Measurements from ENCODE around the gene ALOX5.
"Not testable (repeated sequence)": the region's sequence is repeated elsewhere in the genome, so short reads cannot be mapped to it uniquely, and the experiment has no call there.

ALOX5 gene

DNA sequence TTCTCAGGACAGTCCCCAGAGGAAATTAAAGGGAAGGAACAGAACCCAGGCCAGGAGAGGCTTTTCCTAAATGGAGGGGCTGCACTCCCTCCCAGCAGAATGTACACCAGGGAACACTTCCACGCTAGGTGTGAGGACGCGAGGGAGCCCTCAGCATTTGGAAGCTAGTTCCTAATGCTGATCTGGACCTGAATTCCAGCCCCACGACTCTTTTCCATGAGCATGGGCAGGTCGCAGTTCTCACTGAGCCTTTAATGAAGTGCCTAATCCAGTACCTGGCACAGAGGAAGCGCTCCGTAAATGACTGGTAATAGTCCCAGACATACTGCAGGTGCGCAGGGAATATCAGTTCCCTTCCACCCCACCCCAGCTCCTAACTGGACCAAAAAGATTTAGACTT is 1.1 kb downstream of the ALOX5 start:
- no peak for DNase-seq

DNA sequence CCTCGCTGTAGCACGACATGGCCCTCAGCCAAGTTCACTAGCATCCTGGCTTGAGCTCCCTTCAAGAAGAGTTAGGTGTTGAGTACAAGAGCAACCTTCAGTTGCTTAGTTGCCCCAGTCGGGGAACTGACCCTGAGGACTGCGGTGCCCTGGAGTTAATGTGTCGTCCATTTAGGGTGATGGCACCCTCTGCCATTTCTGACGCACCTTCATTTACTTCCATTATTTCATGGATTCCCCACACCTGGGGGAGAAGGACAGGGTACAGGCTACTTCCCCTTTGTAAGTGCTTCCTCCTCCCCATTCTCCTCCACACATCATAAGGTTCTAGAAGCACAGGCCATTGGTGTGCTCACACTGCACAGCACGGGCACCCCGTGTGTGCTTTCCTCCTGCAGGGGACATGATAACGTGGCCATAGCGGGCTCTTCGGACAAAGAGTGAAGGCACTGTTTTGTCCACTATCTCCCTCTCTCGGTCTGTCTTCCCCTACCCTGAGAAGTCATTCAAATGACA is 1.8 kb downstream of the ALOX5 start:
- DNase-seq = no peak

DNA sequence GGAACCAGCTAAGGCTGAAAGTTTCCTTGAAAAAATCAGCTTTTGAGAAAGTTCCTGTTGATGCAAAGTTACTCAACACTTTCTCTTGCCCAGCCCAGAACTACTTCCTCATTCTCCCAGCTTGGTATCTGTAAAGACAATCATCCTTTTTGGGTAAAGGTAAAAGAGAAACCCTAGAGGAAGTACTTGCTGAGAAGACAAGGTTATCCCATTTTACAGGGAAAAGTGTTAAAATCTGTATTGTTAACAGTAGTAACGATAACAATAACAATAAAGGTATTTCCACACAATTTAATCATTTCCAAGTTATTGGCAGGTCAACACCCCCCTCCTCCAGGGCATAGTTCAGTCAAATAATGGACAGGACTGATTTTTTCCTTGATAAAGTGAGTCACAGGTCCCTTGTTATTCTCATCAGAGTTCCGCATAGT is 2.4 kb downstream of the ALOX5 start:
- DNase-seq = no peak

DNA sequence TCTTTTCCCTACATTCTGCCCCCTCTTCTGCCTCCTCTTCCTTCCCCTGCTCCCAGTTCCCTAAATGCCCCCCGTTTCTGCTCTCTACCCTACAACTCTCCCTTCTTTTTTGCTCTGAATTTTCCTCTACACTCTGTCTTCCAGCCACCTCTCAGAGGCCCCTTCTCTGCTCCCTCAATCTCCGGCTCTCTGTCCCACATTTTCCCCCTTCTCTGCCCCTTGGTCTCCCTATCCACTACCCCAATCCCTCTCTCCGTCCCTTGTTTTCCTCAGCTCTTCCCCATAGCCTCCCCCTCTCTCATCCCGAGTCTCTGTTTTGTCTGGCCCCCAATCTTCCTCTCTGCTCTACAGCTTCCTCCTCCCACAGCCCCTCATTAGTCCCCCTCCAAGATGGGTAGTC is 3.3 kb downstream of the ALOX5 start:
- no peak for DNase-seq

DNA sequence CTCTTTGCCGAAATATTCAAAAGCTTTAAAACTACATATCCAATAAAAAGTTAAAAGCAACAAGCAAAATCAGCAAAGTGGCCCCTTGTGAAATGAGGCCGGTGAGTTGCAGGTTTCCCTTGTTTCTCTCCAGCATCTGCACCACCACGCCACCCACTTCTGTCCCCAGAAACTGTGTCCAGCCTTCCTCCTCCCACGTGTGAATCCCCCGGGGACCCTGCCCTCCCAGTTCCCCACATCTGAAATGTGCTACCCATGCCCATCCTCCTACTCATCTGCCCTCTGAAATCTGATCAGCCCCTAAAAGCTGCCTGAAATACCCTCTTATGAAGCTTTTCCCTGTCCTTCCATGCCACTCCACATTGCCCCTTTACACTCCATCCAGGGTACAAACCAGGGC is 3.8 kb downstream of the ALOX5 start:
- DNase-seq = no peak

DNA sequence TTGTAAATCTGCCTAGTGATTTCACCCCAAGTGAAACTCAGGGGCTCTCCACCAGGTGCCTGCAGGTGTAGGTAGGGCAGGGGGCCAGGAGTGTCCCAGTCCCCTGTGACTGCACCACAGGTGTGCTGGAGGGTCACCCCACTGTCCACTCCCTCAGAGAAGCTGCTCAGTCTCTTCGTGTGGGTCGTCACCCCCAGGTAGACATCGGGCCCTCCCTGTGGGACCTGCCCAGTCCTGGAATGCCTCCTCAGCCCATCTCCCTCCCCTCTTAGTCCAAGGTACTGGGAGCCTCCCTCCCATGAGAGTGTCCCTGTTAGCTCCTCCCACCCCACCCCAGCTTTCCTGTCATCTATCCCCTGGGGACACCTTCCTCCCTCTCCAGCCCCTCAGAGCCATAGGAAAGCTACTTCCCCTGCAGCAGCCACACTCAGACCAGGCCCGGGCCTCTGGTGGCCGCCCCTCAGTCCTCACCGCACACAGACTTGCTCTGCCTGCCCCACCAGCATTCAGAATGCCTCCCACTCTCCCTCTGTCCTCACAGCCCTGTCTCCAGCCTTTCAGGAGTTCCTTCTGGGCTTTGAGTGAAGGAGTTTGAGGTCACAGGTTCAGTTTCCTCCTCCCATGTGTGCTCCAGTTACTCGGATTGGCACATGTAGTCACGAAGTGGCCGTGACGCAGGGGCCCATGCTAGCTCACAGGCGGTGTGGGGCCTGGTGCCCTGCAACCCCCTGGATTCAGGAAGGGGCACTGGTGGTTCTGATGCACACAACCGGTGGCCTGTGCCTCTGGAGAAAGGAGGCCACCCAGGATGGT is 5.1 kb downstream of the ALOX5 start:
- no peak for DNase-seq

DNA sequence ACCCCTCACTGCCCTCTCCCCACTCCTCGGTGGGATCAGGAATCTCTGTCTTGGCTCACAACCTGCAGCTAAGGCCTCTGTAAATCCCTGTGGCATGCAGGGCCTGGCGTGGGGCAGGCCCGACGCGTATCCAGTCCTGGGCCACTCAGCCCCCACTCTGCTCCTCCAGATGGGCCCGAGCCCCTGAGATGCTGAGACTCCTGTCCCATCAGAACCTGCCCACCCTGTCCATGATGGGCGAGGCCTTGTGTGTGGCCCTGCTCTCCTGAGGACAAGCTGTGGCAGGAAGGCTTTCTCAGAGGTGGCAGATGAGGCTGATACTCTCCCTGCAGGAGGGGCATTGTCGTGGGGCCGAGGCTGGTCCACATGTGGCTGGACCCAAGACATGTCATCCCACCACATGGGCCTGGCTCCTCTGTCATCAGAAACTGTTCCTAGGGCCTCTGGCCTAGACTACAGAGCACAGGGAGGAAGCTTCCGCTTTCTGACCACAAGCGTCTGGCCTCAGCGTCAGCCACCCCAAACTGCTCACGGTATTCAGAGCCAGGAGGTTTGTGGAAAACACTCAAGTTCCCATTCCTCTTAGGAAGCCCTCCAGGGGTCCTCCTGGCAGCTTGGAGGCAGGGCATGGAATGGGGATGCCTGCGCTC is 6.0 kb downstream of the ALOX5 start:
- DNase-seq = no peak

DNA sequence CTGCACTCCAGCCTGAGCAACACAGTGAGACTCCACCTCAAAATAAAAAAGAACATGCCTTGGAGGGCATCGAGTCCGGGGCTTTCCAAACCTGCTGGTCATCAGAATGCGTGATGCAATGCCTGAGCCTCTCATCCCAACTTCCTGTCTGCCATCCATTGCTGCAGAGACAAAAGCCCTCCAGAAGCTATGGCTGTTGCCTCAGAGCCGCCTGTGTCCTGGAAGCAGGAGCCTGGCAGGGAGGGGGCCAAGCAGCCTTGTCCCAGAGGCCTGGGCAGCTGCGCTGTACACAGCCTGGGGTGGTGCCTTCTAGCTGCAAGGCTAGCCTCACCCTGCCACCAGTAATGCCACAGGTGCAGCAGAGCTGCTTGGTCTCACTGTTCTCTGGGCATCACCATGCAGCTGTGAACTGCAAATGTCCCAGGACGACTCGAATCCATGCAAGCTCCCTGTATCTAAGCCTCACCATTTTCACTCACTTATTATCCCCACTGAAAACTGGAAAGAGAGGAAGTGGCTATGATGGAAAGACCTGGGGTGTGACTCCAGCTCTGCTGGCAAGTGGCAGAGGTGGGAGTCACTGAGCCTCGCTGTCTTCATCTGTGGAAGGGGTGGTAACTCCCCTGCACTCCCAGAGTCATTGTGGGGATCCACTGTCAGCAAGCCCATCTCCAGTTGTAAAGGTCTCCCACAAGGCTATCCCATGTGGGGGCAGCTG is 7.0 kb downstream of the ALOX5 start:
- no peak for DNase-seq

DNA sequence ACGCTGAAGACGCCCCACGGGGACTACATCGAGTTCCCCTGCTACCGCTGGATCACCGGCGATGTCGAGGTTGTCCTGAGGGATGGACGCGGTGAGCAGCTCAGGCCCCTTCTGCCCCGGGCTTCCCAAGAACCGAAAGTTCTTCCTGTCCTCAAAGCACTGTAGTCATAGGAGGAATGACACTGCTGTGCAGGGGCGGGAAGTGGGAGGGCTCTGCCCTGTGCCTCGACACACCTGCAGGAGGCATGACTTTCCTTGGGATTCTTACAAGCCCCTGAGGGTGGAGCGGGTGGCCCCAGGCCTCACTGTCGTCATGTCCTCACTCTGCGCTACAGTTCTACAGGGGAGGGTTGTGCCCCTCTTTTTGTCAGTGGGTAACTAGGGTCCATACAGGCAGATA is 8.6 kb downstream of the ALOX5 start:
- DNase-seq = no peak

DNA sequence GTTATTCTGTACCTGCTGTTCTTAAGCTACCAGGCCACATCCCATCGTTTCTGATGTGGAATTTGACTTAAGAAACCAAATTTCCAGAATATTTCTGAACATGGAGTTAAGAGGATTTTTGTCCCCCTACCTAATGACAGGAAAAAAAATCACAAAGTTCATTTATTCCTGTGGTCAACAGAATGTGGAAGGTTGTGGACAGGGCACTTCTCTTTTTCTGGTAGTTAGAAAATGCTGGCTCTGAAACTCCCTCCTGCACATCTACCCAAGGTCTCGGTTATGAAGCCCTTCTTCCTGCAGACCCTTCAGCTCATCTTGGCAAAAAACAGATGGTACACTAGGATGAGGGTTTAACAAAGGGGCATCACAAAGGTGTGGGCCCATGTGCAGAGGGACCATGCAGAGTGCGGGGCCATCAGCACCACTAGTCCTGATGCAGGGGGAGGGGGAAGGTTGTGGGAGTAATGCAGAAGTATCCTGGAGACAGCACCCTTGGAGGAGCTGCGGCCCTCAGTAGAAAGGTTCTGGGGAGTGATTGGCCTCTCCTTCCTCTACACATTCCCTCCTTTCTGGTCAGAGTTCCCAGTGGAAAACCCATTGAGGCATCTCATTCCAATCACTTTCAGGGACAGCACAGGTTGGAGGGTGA is 9.8 kb downstream of the ALOX5 start:
- no peak for DNase-seq

DNA sequence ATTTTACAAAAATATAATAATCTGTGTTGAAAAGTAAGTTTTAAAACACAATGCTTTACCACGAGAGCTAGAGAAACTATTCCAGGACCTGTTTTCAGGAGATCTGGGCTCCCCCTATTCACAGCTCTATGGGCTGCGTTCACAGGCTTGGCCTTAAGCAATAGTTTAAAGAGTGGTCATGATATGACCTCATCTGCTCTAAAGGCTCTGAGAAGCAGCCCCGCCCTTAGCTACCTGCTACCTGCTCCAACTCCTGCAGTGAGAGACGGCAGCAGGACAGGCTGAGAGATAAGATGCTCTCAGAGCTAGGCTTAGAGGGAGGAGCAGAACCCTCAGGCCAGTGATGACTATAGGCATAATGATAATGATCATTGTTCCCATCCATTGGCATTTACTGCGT is 12.6 kb downstream of the ALOX5 start:
- DNase-seq = no peak

DNA sequence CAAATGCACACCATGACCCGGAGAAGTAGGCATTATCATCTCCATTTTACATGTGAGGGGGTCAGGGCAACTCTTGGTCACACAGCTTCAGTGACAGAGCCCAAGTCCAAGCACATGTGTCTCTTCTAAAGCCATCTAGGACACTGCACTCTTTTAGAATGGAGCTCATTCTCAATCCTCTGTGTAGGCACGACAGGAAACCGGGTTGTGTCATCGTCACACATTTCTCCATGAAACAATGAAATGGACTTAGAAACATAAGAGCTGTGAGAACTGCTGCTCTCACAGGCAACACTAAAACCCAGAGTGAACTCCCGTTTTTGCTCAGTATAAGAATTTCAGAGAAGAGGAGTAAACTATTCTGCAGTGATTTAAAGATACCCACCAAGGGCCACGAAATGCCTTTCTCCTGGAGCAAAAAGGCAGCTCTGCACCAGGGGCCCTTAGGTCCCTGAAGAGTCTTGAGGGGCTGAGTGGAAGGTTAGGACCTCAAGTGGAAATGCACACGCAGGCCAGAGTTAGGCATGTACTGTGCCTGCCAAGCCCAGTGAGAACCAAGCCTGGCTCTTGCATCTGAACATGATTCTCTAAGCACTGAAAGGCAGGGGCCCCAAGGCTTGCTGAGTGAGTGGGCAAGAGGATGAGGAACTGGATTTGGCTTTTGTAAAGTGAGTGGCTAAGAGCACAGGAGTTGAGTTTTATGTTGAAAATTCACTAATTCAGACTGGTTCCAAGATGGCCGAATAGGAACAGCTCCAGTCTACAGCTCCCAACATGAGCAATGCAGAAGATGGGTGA is 13.3 kb downstream of the ALOX5 start:
- no peak for DNase-seq

DNA sequence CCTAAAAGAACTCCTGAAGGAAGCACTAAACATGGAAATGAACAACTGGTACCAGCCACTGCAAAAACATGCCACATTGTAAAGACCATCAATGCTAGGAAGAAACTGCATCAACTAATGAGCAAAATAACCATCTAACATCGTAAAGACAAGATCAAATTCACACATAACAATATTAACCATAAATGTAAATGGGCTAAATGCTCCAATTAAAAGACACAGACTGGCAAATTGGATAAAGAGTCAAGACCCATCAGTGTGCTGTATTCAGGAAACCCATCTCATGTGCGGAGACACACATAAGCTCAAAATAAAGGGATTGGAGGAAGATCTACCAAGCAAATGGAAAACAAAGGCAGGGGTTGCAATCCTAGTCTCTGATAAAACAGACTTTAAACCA is 15.7 kb downstream of the ALOX5 start:
- not testable (repeated sequence) for DNase-seq

DNA sequence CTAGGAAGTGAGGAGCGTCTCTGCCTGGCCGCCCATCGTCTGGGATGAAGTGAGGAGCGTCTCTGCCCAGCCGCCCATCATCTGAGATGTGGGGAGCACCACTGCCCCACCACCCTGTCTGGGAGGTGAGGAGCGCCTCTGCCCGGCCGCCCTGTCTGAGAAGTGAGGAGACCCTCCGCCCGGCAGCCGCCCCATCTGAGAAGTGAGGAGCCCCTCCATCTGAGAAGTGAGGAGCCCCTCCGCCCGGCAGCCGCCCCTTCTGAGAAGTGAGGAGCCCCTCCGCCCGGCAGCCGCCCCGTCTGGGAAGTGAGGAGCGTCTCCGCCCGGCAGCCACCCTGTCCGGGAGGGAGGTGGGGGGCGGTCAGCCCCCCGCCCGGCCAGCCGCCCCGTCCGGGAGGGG is 17.6 kb downstream of the ALOX5 start:
- not testable (repeated sequence) for DNase-seq

DNA sequence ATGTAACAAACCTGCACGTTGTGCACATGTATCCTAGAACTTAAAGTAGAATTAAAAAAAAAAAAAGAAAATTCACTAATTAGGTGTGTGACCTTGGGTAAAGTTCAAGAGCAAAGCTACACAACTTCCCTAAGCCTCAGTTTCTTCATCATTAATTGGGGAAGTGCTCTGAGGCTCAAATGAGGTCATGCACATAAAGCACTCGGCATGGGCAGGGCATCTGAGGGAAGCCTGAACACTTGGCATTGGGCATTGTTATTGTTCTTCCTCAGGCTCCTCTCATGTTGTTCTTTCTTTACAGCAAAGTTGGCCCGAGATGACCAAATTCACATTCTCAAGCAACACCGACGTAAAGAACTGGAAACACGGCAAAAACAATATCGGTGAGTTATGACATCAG is 21.5 kb downstream of the ALOX5 start:
- no peak for DNase-seq

DNA sequence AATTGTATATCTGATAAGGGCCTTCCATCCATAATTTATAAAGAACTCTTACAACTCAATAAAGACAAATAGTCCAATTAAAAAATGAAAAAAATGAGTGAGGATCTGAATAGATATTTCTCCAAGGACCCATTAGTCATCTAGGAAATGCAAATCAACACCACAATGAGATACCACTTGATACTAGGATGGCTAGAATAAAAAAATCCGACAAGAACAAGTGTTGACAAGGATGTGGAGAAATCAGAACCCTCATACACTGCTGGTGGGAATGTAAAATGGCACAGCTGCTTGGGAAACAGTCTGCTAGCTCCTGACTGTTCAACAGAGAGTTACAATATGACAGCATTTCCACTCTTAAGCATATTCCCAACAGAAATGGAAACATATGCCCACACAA is 24.6 kb downstream of the ALOX5 start:
- DNase-seq = no peak

DNA sequence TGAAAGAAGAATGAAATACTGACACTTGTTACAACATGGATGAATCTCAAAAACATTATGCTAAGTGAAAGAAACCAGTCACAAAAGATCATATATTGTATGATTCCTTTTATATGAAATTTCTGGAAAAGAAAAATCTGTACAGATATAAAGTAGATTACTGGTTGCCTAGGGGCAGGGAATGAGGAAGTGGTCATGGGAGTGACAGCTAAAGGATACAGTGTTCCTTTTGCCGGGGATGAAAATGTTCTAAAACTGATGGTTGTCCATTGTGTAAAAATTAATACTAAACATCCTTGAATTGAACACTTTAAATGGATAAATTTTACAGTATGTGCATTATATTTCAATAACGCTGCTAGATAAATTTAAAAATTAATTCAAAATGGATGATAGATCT is 25.1 kb downstream of the ALOX5 start:
- no peak for DNase-seq

DNA sequence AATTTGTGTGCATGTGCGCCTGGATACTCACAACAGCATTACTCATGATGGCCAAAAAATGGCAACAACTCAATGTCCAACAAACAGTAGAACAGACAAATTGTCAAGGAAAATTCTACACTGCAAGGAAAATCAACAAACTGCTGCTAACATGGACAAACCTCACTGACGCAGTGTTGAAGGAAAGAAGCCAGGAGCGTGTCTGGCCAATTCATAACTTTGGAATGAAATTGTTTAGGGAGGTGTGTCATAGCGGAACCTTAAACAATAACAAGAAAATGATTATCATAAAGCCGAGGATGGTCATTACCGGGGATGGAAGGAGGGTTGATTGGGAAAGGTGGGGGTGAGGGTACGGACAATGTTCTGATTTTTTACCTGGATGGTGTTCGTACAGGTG is 29.1 kb downstream of the ALOX5 start:
- no peak for DNase-seq

DNA sequence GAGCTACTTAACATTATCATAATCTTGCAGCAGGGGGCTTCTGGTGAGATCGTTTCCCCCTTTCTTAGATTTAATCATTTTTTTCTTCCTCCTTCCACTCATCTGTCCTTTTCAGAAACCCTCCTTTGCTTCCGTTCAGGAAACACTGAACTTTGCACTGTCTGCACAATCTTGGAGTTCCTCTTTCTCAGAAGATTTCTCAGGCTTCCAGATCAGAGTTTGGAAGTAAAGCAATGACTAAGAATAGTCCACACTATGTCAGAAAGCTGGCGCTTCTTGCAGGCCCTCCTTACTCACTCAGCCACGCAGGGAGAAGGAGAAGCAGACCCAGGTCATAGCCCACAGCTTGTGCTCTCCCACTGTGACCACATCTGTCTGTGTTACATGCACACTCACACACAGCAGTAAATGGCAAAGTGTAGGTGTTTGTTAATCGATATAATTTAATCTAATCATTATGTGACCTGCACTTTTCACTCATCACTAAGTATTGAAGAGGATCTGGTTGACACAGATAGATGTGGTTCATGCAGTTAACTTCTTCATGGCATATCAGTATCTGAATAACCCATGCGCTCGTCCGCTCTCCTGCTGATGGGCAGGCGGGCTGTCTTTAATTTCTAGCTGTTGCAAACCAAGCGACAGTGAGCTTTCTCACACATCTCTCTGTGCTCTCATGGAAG is 30.2 kb downstream of the ALOX5 start:
- no peak for DNase-seq

DNA sequence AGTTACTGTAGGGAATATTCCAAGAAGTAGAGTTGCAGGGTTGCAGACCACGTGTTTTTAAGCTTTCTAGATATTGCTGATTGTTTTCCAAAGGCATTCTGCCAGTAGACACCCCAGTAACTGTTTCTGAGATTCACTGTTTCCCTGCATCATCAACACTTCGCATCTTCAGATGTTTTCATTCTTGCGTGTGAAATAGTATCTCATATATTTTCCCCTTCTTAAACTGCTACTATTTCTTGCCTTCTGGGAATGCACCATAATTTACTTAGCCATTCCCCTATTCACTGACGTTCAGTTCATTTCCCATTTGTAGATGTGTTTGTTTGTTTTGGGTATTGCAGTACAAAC is 30.7 kb downstream of the ALOX5 start:
- no peak for DNase-seq

DNA sequence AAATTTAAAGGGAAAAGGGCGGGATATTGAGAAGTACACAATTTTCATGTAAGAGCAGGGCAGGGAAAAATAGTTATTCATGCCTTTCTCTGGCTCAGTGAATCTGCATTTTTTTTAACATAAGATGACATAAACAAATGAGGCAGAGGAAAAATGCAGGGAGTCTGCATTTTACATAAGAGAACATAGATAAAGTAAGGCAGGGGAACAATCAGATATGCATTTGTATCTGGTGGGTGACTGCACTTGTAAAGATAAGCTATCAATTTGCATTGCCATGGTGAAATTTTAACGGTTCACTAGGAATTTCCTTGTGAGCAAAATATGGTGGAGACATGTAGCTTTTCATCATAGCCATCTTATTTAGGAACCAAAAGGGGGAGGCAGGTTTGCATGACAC is 33.5 kb downstream of the ALOX5 start:
- DNase-seq = no peak
